Activated B cell treated with CpG ODN at 0.5 μM for 24 hours (primary cell): ENCODE results near the gene FARP2. TPM values are rescaled to one million over a fixed set of nuclear protein-coding genes. Genes with fewer than 3 reads are reported as not detected.
"Not testable (repeated sequence)": the region's sequence is repeated elsewhere in the genome, so short reads cannot be mapped to it uniquely, and the experiment has no call there.

Source experiments
- ATAC-seq: fragments of 200-7000 bp; cut with Tn5 transposase; one replicate; pipeline ENCODE4 v1.10.0; 2021; ENCODE audit warnings: low read depth, mild to moderate bottlenecking, moderate library complexity
- CTCF ChIA-PET: fragments of 350-600 bp; sonication (Branson Sonifier 250); formaldehyde crosslinking; loops from one replicate; lab custom pipeline; 2021; ENCODE audit warnings: antibody characterized with exemption; lab: Charles Lee
- POLR2A ChIA-PET: fragments of 350-600 bp; sonication (Branson Sonifier 250); formaldehyde crosslinking; loops from one replicate; lab custom pipeline; 2021; ENCODE audit warnings: antibody characterized with exemption; lab: Charles Lee
- DNase-seq: peaks from one replicate; pipeline ENCODE4 v3.0.0; 2022
- H3K27ac Mint-ChIP-seq: one replicate; pipeline ENCODE4 v1.8.0; 2020; ENCODE audit warnings: mixed read lengths
- H3K27me3 Mint-ChIP-seq: one replicate; pipeline ENCODE4 v1.8.0; 2021; ENCODE audit warnings: mixed read lengths
- H3K36me3 Mint-ChIP-seq: one replicate; pipeline ENCODE4 v1.8.0; 2021; ENCODE audit warnings: low read depth, mixed read lengths
- H3K4me1 Mint-ChIP-seq: one replicate; pipeline ENCODE4 v1.8.0; 2021; ENCODE audit warnings: mixed read lengths
- H3K4me3 Mint-ChIP-seq: one replicate; pipeline ENCODE4 v1.8.0; 2020; ENCODE audit warnings: mild to moderate bottlenecking, mixed read lengths
- H3K9me3 Mint-ChIP-seq: one replicate; pipeline ENCODE4 v1.8.0; 2020; ENCODE audit warnings: mixed read lengths
- CTCF ChIP-seq: fragments of 200-600 bp; IDR thresholded peaks from one replicate; pipeline ENCODE4 v1.8.0; 2022; ENCODE audit warnings: antibody characterized with exemption, mild to moderate bottlenecking
- intact Hi-C: fragments of 100-400 bp; cut with micrococcal nuclease; formaldehyde crosslinking; loops from one replicate; pipeline ENCODE4 v1.15.1; 2024
- total RNA-seq: library from RNA; stranded (reverse); gene quantifications from 2 replicates; pipeline ENCODE4 v1.2.3, GENCODE V29; 2022

Gene FARP2
- total RNA-seq, 1 donor from 2014 or later, result 91.2 TPM

GRCh38 chr2:241422350-241422749 lies 66.3 kb downstream of the FARP2 start:
- ChIA-PET CTCF (no interaction called here), POLR2A (interaction anchor here (0.7 kb wide), 1 partner anchor 92 kb away, joined by 6 read pairs; no protein-coding TSS in a partner anchor)
- Mint-ChIP-seq H3K36me3 (peaks cover 73% of the 10 kb centered on the region), H3K4me3 (no peak overlapping the region), H3K27me3 (no peaks in the 10 kb centered on the region), H3K27ac (no peak overlapping the region), H3K9me3 (peaks cover 16% of the 10 kb centered on the region), H3K4me1 (no peaks in the 10 kb centered on the region)
- no peak for DNase-seq
- no peak for ATAC-seq
- TF ChIP-seq CTCF, result no peak
- intact Hi-C loops, result no loop called here

DNA sequence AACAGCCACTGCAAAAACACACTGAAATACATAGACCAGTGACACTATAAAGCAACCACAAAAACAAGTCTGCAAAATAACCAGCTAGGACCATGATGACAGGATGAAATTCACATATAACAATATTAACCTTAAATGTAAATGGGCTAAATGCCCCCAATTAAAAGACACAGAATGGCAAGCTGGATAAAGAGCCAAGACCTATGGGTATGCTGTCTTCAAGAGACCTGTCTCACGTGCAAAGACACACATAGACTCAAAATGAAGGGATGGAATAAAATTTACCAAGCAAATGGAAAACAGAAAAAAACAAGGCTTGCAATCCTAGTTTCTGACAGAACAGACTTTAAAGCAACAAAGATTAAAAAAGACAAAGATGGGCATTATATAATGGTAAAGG lies 67.4 kb downstream of the FARP2 start:
- peaks cover 16% of the 10 kb centered on the region for H3K9me3 Mint-ChIP-seq
- H3K27ac Mint-ChIP-seq, POLR2A ChIA-PET, H3K4me3 Mint-ChIP-seq, intact Hi-C loops, H3K4me1 Mint-ChIP-seq, CTCF ChIA-PET, H3K27me3 Mint-ChIP-seq, ATAC-seq, DNase-seq: not testable (repeated sequence)
- peaks cover 65% of the 10 kb centered on the region for H3K36me3 Mint-ChIP-seq

DNA sequence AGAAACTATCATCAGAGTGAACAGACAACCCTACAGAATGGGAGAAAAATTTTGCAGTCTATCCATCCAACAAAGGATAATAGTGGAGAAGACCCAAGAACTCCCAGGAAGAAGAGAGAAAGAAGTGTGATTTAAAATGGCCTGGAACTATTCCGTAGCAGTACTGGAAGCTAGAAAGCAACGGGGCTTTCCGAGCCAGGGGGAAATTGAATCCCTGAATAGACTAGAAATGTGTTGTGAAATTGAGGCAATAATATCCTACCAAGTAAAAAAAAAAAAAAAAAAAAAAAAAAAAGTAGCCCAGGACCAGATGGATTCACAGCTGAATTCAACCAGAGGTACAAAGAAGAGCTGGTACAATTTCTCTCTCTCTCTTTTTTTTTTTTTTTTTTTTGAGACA lies 69.3 kb downstream of the FARP2 start:
- ChIA-PET POLR2A (no interaction called here), CTCF (no interaction called here)
- intact Hi-C loops, result no loop called here
- no peak for TF ChIP-seq CTCF
- H3K4me3 Mint-ChIP-seq, result no peak overlapping the region
- no peaks in the 10 kb centered on the region for H3K27me3 Mint-ChIP-seq
- no peaks in the 10 kb centered on the region for H3K4me1 Mint-ChIP-seq
- peaks cover 16% of the 10 kb centered on the region for H3K9me3 Mint-ChIP-seq
- DNase-seq (no peak), ATAC-seq (no peak)
- no peak overlapping the region for H3K27ac Mint-ChIP-seq
- peaks cover 68% of the 10 kb centered on the region for H3K36me3 Mint-ChIP-seq

- ATAC-seq, result no peak
- CTCF ChIA-PET, result interaction anchor here (1.0 kb wide), 1 partner anchor 11 kb away, joined by 3 read pairs; no protein-coding TSS in a partner anchor
- Mint-ChIP-seq H3K4me3 (no peak overlapping the region), H3K9me3 (no peaks in the 10 kb centered on the region), H3K27ac (no peak overlapping the region), H3K36me3 (peaks cover 69% of the 10 kb centered on the region), H3K4me1 (no peaks in the 10 kb centered on the region), H3K27me3 (no peaks in the 10 kb centered on the region)
- intact Hi-C loops, result no loop called here
- DNase-seq, result no peak
- POLR2A ChIA-PET, result no interaction called here
- TF ChIP-seq CTCF, result no peak
Observed at GRCh38 chr2:241430178-241430577, 74.1 kb downstream of the FARP2 start.

DNA sequence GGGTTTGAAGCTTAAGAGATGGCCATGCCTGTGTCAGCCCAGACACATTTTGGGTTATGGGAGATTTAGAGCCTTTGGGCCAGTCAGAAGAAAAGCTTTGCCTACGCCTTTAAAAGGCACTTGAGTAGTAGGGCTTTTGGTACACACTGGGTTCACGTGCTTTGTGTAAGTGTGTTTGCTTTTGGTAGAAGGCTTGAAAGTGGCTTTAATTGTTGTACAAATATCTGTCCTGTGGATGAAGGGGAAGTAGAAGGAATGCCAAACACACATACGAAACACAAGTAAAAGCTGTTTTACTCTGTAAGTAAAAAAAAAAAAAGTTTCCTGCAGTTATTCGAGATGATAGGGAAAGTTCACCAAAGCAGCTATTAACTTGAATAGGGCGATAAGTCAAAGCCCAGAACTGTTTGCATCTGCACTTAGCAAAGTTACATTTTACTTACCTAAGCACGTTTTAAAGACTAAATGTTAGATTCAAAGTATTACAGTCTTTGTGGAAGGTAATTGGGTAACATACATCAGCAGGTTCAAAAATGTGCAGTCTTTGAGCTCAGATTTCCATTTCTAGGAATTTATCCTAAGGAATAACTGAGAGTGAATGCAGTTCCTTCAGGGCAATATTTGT lies 76.9 kb downstream of the FARP2 start:
- TF ChIP-seq CTCF, result no peak
- Mint-ChIP-seq H3K27me3 (no peaks in the 10 kb centered on the region), H3K4me1 (no peaks in the 10 kb centered on the region), H3K4me3 (no peak overlapping the region), H3K27ac (no peak overlapping the region), H3K36me3 (peaks cover 77% of the 10 kb centered on the region), H3K9me3 (no peaks in the 10 kb centered on the region)
- POLR2A ChIA-PET, result interaction anchor here (0.6 kb wide), 1 partner anchor 126 kb away, joined by 3 read pairs; no protein-coding TSS in a partner anchor
- intact Hi-C loops, result no loop called here
- CTCF ChIA-PET, result no interaction called here
- DNase-seq (no peak), ATAC-seq (no peak)
